NCI-H524 treated with DMSO at 0.1 percent for 48 hours (cell line): ENCODE data around the gene TIAM1.

Source experiments
- DNase-seq: peaks from one replicate; lab custom pipeline; 2025; lab: John Stamatoyannopoulos, UW

TIAM1 gene, protein sequence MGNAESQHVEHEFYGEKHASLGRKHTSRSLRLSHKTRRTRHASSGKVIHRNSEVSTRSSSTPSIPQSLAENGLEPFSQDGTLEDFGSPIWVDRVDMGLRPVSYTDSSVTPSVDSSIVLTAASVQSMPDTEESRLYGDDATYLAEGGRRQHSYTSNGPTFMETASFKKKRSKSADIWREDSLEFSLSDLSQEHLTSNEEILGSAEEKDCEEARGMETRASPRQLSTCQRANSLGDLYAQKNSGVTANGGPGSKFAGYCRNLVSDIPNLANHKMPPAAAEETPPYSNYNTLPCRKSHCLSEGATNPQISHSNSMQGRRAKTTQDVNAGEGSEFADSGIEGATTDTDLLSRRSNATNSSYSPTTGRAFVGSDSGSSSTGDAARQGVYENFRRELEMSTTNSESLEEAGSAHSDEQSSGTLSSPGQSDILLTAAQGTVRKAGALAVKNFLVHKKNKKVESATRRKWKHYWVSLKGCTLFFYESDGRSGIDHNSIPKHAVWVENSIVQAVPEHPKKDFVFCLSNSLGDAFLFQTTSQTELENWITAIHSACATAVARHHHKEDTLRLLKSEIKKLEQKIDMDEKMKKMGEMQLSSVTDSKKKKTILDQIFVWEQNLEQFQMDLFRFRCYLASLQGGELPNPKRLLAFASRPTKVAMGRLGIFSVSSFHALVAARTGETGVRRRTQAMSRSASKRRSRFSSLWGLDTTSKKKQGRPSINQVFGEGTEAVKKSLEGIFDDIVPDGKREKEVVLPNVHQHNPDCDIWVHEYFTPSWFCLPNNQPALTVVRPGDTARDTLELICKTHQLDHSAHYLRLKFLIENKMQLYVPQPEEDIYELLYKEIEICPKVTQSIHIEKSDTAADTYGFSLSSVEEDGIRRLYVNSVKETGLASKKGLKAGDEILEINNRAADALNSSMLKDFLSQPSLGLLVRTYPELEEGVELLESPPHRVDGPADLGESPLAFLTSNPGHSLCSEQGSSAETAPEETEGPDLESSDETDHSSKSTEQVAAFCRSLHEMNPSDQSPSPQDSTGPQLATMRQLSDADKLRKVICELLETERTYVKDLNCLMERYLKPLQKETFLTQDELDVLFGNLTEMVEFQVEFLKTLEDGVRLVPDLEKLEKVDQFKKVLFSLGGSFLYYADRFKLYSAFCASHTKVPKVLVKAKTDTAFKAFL (N-terminal part only)

GRCh38 chr21:31343680-31344480, at the start of gene TIAM1:
TSS of gene TIAM1 (minus strand) at chr21:31344261. CDS start at chr21:31266972, 77,289 bp downstream.
- no peak for DNase-seq

DNA sequence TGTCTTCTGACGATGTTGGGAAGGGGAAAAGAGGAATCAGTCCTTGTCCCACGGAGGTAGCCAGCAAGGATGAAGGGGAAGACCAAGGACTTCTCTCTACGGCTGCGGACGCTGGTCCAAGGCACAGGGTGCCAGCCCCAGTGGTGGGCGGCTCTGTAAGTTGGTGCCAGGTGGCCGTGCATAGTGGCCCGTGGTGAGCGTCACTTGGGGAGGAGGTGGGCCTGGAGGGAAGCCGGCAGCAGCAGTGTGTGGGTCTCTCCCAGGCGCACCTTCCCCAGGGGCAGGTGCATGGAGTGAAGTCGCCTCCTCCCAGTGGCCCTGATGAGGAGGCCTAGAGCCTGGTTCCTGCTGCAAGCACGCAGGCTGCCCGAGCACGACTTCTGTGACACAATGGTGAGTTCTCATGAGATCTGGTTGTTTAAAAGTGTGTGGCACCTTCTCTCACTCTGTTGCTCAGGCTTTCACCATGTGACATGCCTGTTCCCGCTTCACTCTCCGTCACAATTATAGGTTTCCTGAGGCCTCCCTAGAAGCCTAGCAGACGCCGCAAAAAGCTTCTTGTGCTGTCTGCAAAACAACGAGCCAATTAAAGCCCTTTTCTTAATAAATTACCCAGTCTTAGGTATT, 43.6 kb upstream of the TIAM1 start:
- DNase-seq, result no peak

GRCh38 chr21:31386006-31386405, 41.9 kb upstream of the TIAM1 start:
- no peak for DNase-seq

- DNase-seq, result no peak
These were observed 39.7 kb upstream of the TIAM1 start for GRCh38 chr21:31383770-31384169.

GRCh38 chr21:31382060-31382459, 38.0 kb upstream of the TIAM1 start:
- DNase-seq, result no peak

GRCh38 chr21:31376301-31376700, 32.2 kb upstream of the TIAM1 start:
- no peak for DNase-seq

GRCh38 chr21:31374395-31374794, 30.3 kb upstream of the TIAM1 start:
- DNase-seq, result peak; percentile 29

DNA sequence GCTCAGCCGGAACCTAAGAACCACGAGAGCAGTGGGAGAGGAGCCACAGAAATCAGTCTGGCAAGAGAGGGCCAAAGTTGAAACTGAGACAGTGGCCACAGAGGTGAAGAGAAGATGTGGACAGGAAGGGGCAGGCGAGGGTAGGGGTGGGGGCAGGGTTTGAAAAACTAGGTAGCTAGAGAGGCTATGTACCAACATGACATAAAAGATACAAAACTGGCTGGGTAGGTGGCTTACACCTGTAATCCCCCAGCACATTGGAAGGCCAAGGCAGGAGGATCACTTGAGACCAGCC, 28.4 kb upstream of the TIAM1 start:
- DNase-seq, result no peak

GRCh38 chr21:31371715-31372470, 27.8 kb upstream of the TIAM1 start:
- DNase-seq, result no peak

DNA sequence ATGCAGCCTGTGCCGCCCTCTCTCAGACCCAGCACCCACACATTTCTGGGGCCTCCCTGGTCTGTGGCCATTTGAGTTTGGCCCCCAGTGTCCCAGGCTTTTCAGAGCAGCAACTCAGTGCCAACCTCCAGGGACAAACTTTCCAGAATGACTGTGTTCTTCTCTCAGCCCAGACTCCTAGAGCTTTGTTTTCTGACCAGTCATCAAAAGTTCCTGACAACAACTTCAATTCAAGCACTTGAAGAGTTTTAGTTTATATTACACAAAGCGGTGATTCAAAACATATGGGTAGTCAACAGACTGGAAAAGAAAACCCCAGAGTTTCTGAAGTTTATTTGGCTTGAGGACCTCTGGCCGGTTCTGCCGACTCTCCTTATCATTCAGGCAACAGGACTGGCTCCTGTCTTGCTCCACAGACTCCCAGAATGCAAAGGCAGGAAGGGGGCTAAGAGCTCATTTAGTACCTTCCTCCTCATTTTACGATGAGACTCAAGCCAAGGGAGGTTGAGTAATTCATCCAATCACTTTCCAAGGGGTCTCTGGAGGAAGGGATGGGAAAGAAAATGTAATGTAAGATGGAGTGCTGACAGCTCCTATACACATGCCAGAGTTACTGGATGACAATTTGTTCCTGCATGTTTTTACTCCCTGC, 27.0 kb upstream of the TIAM1 start:
- DNase-seq, result no peak

DNA sequence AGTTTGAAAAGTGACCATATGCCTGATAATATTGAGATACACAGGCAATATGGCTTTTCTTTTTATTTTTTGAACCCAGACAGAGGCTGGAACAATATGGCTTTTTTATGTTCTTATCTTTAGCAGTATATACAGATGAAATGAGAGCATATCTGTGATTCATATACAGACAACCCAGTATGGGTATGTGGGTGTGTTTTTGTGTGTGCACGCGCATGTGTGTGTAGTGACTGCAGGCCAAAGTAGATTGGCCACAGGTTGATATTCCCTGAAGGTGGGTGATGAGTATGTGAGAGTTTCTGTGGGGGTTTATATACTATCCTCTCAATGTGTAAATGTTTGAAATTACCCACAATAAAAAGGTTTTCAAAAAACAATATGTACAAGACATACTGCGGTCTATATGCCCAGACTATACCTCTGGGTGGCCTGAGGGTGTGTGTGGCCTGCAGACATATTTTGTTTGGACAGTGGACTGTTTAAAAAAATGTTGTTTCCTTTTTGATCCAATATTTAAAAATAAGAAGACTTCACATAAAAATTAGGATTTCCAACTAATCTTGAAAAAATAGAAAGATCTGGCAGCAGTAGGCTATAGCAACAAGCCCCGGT, 26.3 kb upstream of the TIAM1 start:
- no peak for DNase-seq

DNA sequence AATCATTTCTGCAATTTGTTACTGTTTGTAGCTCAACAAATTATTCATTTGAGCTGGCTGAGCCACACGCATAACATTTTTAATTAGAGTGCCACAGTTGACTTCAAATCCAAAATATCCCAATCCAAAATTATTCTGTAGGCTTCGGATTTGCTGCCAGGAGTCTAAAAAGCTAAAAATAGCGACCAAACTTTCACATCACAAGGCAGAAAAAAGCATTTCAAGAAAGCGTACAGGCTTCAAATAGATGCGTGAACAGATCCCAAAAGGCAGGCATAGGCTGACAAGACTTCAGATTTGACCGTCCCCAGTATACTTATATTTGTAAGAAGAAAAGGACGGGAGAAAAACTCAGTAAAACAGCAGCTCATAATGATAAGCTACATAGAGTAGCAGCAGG, 24.3 kb upstream of the TIAM1 start:
- DNase-seq, result no peak

GRCh38 chr21:31367801-31368200, 23.7 kb upstream of the TIAM1 start:
- DNase-seq, result no peak

- no peak for DNase-seq
These were observed 22.8 kb upstream of the TIAM1 start for GRCh38 chr21:31366825-31367224.

- DNase-seq, result no peak
These were observed 20.3 kb upstream of the TIAM1 start for GRCh38 chr21:31364253-31364945.

DNA sequence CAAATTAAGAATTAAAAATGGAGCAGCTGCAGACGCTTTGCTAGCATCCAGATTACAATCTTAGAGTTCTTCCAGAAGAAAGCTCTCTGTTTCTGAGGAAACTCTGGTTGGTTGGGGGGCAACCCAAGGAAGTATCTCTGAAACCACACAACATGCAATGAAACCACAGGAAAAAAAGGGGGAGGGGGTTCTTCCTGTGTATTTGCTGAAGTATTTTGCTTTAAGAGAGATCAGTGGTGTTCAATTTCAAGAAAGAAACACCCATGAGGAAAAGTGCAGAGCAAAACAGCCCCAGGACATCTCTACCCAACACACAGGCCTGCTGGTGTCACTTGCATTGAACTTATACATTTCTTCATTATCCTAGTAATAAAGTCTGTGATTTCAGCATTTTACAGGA, 19.7 kb upstream of the TIAM1 start:
- no peak for DNase-seq

- DNase-seq, result no peak
These were observed 16.7 kb upstream of the TIAM1 start for GRCh38 chr21:31360717-31361116.

DNA sequence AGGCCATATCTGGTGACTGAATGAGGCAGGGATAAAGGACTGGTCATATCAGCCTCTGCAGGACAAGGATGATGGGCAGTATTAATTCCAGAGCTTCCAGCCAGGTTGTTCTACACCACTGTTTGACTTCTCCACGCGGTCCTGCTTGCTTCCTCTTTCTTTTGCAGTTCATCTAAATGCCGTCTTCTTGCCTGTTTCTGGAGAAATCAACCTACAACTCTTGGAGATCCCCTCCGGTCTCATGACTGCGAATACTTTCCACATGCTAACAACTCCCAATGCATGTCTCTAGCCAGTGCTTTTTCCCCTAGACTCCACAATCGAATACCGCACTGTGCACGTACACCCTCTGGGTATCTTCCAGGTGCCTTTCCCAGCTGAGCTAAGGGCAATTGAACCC, 14.1 kb upstream of the TIAM1 start:
- no peak for DNase-seq

DNA sequence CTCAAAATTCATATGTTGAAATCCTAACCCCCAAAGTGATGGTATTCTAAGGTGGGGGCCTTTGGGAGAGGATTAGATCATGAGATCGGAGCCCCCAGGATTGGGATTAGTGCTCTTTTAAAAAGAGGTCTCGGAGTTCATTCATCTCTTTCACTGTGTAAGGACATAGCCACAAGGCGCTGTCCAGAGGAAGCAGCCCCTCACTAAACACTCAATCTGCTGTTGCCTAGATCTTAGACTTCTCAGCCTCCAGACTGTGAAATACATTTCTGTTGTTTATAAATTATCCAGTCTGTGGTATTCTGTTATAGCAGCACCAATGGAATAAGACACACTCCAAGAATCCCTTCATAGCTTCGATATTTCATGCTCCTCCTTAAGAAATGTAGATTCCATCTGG, 12.4 kb upstream of the TIAM1 start:
- DNase-seq, result no peak
